ENCODE measurements around the gene TMEM238. TPM values are rescaled to one million over a fixed set of nuclear protein-coding genes. Genes with fewer than 3 reads are reported as not detected.

TMEM238 gene
- total and polyA plus RNA-seq, 9 donors: 0.10 to 31.2 (median 2.5) TPM; not detected in 1

DNA sequence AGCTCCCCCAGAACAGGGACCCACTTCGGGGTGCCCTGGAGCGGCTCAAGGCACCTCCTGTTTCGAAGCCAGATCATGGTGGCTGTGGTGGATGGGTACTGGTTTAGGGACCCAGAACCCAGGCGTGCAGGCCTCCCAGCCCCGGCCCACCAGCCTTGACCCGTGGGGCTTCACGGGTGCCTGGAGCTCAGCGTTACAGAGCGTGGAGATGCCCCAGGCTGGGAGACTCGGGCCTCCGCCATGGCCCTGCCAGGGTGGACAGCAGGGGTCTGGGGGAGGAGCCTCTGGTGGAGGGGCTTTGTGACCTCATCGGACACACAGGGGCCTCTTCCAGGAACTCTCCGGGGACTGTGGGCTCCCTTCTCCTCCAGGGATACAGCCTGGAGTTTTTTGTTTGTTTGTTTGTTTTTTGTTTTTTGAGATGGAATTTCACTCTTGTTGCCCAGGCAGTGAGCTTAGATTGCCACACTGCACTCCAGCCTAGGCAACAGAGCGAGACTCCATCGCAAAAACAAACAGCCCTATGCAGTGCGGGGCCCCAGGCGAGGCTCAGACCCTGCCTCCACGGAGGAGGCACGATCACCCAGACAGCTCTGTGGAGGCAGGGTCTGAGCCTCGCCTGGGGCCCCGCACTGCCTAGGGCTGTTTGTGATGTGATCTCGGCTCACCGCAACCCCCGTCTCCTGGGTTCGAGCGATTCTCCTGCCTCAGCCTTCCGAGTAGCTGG lies 20.9 kb downstream of the TMEM238 start, which contains the start of gene GARIN5B:
GARIN5B (minus strand) TSS at position 271 of the 727 bp plus-strand sequence; CDS start at position 77, 194 bp downstream.
- no peaks in the 10 kb centered on the region for H3K27me3 ChIP-seq
- DNase-seq: no peak
- 72 to 78% (median 74%) methylated on average over 25 to 27 of the region's 27 CpGs for WGBS, 3 donors
- intact Hi-C loops (cut with DNase I): no loop called here
- no peaks in the 10 kb centered on the region for H3K36me3 ChIP-seq
- TF ChIP-seq, protein P1, sequence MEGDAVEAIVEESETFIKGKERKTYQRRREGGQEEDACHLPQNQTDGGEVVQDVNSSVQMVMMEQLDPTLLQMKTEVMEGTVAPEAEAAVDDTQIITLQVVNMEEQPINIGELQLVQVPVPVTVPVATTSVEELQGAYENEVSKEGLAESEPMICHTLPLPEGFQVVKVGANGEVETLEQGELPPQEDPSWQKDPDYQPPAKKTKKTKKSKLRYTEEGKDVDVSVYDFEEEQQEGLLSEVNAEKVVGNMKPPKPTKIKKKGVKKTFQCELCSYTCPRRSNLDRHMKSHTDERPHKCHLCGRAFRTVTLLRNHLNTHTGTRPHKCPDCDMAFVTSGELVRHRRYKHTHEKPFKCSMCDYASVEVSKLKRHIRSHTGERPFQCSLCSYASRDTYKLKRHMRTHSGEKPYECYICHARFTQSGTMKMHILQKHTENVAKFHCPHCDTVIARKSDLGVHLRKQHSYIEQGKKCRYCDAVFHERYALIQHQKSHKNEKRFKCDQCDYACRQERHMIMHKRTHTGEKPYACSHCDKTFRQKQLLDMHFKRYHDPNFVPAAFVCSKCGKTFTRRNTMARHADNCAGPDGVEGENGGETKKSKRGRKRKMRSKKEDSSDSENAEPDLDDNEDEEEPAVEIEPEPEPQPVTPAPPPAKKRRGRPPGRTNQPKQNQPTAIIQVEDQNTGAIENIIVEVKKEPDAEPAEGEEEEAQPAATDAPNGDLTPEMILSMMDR (IDR thresholded peaks at IDR 0.05): no peak
- TF ChIP-seq EP300 (IDR thresholded peaks at IDR 0.05) (no peak), POLR2A (IDR thresholded peaks at IDR 0.05) (no peak)
- H3K9me3 ChIP-seq: no peaks in the 10 kb centered on the region
- H3K4me3 ChIP-seq: no peak within 1 kb of the TSS
- H3K4me1 ChIP-seq (ENCODE audit: insufficient read depth): no peaks in the 10 kb centered on the region
- H3K27ac ChIP-seq: no peak within 1 kb of the TSS

DNA sequence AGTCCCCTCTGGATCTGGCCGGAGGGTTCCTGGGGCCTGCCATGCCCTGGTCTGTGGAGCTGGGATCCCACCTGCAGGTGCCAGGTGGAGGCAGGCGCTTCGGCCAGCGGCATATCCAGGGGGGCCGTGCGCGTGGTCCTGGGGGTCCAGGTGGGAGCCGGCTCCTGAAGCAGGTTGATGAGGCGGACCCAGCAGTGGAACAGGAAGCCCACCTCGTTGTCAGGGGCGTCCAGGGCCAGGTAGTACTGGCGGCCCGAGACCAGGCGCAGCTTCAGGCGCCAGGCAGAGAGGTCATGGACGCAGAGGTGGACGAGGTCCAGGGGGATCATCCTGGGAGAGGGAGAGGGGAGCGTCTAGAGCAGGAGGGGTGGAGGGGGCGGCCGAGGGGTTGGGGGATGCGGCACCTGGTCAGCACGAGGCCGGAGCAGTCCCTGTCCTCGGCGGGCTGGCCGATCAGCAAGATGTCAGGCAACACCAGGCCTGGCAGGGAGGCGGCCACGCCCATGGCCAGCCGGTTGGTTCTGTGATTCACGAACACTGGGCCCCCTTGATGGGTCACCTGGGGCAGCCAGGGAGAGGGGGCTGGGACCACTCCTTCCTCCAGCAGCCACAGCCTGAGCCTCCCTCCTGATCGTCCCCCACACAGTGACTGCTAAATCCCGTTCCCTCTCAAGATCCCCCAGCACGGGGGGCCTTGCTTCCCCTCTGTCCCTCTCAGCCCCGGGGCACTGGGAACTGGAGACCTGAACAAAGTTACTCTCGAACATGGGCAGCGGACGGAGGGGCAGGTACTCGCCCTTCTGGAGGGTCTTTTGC lies 21.7 kb downstream of the TMEM238 start:
- H3K27ac ChIP-seq: no peak overlapping the region
- no peaks in the 10 kb centered on the region for H3K4me1 ChIP-seq (ENCODE audit: insufficient read depth)
- 80 to 85% (median 82%) methylated on average over 38 of the region's 38 CpGs for WGBS, 3 donors
- no peaks in the 10 kb centered on the region for H3K27me3 ChIP-seq
- no peak for DNase-seq
- no peaks in the 10 kb centered on the region for H3K9me3 ChIP-seq
- intact Hi-C loops (cut with DNase I): no loop called here
- TF ChIP-seq POLR2A (IDR thresholded peaks at IDR 0.05): no peak
- TF ChIP-seq, protein P1 (IDR thresholded peaks at IDR 0.05): no peak
- no peak for TF ChIP-seq EP300 (IDR thresholded peaks at IDR 0.05)
- no peaks in the 10 kb centered on the region for H3K36me3 ChIP-seq
- no peak overlapping the region for H3K4me3 ChIP-seq

DNA sequence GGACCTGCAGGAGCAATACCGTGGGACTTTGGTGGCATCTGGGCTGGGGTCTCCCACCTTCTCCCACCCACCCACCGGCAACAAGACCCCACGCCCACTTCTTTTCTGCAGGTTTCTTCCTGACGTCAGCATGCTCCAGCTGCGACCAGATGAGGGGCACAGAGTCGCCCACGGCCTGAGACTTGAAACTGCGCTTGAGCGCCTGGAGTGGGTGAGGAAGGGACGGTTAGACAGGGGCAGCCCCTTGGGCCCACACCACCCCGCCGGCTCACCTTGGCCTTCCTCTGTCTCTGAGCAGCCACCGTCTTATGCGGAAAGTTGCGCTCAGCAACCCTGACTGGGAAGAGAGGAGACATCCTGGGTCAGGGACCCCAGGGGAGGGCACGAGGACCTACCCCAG lies 23.2 kb downstream of the TMEM238 start:
- 89 to 92% (median 92%) methylated on average over 16 of the region's 16 CpGs for WGBS, 3 donors
- Histone ChIP-seq H3K9me3 (no peaks in the 10 kb centered on the region), H3K4me1 (ENCODE audit: insufficient read depth) (no peaks in the 10 kb centered on the region), H3K27ac (no peak overlapping the region), H3K27me3 (no peaks in the 10 kb centered on the region), H3K4me3 (no peak overlapping the region), H3K36me3 (no peaks in the 10 kb centered on the region)
- intact Hi-C loops (cut with DNase I): no loop called here
- TF ChIP-seq, protein P1 (IDR thresholded peaks at IDR 0.05): no peak
- TF ChIP-seq POLR2A (IDR thresholded peaks at IDR 0.05): no peak
- no peak for TF ChIP-seq EP300 (IDR thresholded peaks at IDR 0.05)
- no peak for DNase-seq

DNA sequence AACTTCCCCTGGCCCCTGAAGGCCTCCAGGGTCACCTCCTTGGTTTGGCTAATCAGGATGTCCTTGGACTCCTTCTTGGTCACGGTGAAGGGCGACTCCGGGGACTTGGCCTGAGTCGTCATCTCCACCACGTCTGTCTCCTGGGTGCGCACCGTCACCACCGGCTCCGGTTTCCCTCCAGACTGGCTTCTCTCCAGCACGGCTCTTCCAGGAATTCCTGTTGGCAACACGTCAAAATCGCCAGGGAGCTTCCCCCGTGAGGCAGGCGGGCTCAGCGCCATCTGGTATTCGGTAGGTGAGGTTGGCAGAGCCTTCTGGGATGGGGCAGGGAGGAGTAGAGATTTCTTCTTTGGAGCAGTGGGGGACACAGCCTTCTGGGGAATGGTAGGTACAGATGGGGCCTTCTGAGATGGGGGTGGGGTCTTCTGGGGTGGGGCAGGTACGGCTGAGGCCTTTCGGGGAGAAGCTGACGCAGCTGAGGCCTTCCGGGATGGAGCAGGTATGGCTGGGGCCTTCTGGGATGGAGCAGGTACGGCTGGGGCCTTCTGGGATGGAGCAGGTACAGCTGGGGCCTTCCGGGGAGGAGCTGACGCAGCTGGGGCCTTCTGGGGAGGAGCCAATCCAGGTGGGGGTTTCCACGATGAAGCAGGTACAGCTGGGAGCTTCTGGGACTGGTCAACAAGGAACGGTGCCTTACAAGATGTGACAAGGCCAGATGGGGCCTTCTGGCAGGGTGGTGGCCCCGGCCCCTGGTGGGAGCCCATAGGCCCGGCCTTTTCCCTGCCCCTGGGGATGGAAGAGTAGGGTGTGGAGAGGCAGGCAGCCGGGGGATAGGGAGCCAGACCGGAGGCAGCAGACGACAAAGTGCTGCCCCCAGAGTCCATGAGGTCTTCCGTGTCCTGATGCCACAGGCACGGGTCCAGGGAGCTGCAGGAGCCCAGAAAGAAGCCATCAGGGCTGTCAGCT lies 24.9 kb downstream of the TMEM238 start:
- no peak for DNase-seq

More for the DNA sequence above, 24.9 kb downstream of the TMEM238 start:
- no peaks in the 10 kb centered on the region for H3K4me1 ChIP-seq (ENCODE audit: insufficient read depth)
- intact Hi-C loops (cut with DNase I): no loop called here
- H3K36me3 ChIP-seq: no peaks in the 10 kb centered on the region
- H3K4me3 ChIP-seq: no peak overlapping the region
- TF ChIP-seq POLR2A (IDR thresholded peaks at IDR 0.05): no peak
- TF ChIP-seq EP300 (IDR thresholded peaks at IDR 0.05): no peak
- TF ChIP-seq, protein P1 (IDR thresholded peaks at IDR 0.05): no peak
- no peaks in the 10 kb centered on the region for H3K9me3 ChIP-seq
- no peak overlapping the region for H3K27ac ChIP-seq
- 59 to 70% (median 68%) methylated on average over 31 to 32 of the region's 32 CpGs for WGBS, 3 donors
- no peaks in the 10 kb centered on the region for H3K27me3 ChIP-seq
